ENCODE data around the gene SLC23A3. TPM values are rescaled to one million over a fixed set of nuclear protein-coding genes. Genes with fewer than 3 reads are reported as not detected.
A peak's percentile ranks its signal among the peaks of the same experiment; 100 is the strongest.

Gene SLC23A3
- total RNA-seq, 1 experiment from 2014 or later: 1.7 TPM

- Histone ChIP-seq H3F3A (ENCODE audit: low read length, unreplicated experiment) (no peaks in the 10 kb centered on the region), H3K36me3 (ENCODE audit: low read depth, low read length) (peaks cover 6% of the 10 kb centered on the region), H3K9me2 (replicated peaks; ENCODE audit: low read length) (no peaks in the 10 kb centered on the region), H4K20me1 (ENCODE audit: low read length) (no peaks in the 10 kb centered on the region), H3K9me3 (ENCODE audit: low read length) (no peaks in the 10 kb centered on the region), H2AFZ (ENCODE audit: low read length) (no peak overlapping the region), H3K4me3 (ENCODE audit: low read length) (no peak overlapping the region), H3K4me2 (ENCODE audit: low read length) (no peak overlapping the region), H3K27me3 (ENCODE audit: low read length) (no peaks in the 10 kb centered on the region), H3K27ac (ENCODE audit: low read length) (no peak overlapping the region), H3K9ac (ENCODE audit: low read length) (no peak overlapping the region), H3K4me1 (ENCODE audit: insufficient read depth, low read length) (peaks cover 14% of the 10 kb centered on the region), H3K79me2 (ENCODE audit: low read length) (no peaks in the 10 kb centered on the region)
- intact Hi-C loops (cut with micrococcal nuclease): loop anchor here (5.0 kb wide), 1 partner anchor 68 kb away; no protein-coding TSS in a partner anchor
- no peak for DNase-seq
- CTCF ChIA-PET: no interaction called here
- no TSS peak for BruUV-seq (replicated peaks)
- ATAC-seq: no peak
- TF ChIP-seq, protein P1, sequence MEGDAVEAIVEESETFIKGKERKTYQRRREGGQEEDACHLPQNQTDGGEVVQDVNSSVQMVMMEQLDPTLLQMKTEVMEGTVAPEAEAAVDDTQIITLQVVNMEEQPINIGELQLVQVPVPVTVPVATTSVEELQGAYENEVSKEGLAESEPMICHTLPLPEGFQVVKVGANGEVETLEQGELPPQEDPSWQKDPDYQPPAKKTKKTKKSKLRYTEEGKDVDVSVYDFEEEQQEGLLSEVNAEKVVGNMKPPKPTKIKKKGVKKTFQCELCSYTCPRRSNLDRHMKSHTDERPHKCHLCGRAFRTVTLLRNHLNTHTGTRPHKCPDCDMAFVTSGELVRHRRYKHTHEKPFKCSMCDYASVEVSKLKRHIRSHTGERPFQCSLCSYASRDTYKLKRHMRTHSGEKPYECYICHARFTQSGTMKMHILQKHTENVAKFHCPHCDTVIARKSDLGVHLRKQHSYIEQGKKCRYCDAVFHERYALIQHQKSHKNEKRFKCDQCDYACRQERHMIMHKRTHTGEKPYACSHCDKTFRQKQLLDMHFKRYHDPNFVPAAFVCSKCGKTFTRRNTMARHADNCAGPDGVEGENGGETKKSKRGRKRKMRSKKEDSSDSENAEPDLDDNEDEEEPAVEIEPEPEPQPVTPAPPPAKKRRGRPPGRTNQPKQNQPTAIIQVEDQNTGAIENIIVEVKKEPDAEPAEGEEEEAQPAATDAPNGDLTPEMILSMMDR (conservative IDR thresholded peaks at IDR 0.05; ENCODE audit: low read depth, low read length): no peak
- no peak for TF ChIP-seq EZH2phosphoT487 (IDR thresholded peaks at IDR 0.05; ENCODE audit: borderline replicate concordance, low read length)
- TF ChIP-seq EZH2 (IDR thresholded peaks at IDR 0.05; ENCODE audit: low read length, unreplicated experiment): no peak
- POLR2A ChIA-PET (ENCODE audit: unreplicated experiment): no interaction called here
These were observed 29.1 kb downstream of the SLC23A3 start for GRCh38 chr2:219140722-219141121.

DNA sequence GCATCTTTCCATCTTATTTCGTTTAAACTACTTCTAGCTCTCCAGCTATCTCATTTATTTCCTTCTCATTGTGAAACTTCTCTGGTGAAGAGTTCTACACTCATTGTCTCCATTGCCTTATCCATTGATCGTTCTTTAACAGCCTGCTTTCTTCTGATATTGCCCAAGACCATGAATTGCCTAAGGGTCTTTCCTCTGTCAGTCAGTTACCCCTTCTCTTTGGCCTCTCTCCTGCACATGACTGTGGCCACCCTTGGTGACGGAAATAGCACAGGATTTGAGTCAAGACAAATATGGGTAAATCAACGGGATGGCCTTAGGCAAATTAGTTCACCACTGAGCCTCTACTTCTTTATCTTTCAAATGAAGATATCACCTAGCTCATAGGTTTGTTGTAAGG, 35.9 kb downstream of the SLC23A3 start:
- Histone ChIP-seq H3K4me3 (ENCODE audit: low read length) (no peak overlapping the region), H3K27me3 (ENCODE audit: low read length) (no peaks in the 10 kb centered on the region), H3K9ac (ENCODE audit: low read length) (no peak overlapping the region), H3K9me2 (replicated peaks; ENCODE audit: low read length) (no peaks in the 10 kb centered on the region), H3K27ac (ENCODE audit: low read length) (no peak overlapping the region), H2AFZ (ENCODE audit: low read length) (no peak overlapping the region), H3F3A (ENCODE audit: low read length, unreplicated experiment) (no peaks in the 10 kb centered on the region), H3K4me1 (ENCODE audit: insufficient read depth, low read length) (peaks cover 13% of the 10 kb centered on the region; the same call in 1 of the 2 replicates), H3K36me3 (ENCODE audit: low read depth, low read length) (no peaks in the 10 kb centered on the region), H4K20me1 (ENCODE audit: low read length) (no peaks in the 10 kb centered on the region), H3K9me3 (ENCODE audit: low read length) (no peaks in the 10 kb centered on the region), H3K79me2 (ENCODE audit: low read length) (no peaks in the 10 kb centered on the region), H3K4me2 (ENCODE audit: low read length) (no peak overlapping the region)
- ChIA-PET POLR2A (ENCODE audit: unreplicated experiment) (no interaction called here), CTCF (no interaction called here)
- no peak for ATAC-seq
- no TSS peak for BruUV-seq (replicated peaks)
- TF ChIP-seq EZH2 (IDR thresholded peaks at IDR 0.05; ENCODE audit: low read length, unreplicated experiment) (no peak), EZH2phosphoT487 (IDR thresholded peaks at IDR 0.05; ENCODE audit: borderline replicate concordance, low read length) (no peak)
- TF ChIP-seq, protein P1 (conservative IDR thresholded peaks at IDR 0.05; ENCODE audit: low read depth, low read length): no peak
- DNase-seq: no peak
- intact Hi-C loops (cut with micrococcal nuclease): no loop called here

GRCh38 chr2:219131744-219132143, 38.1 kb downstream of the SLC23A3 start:
- peaks cover 28% of the 10 kb centered on the region for H3K4me1 ChIP-seq (ENCODE audit: insufficient read depth, low read length)
- intact Hi-C loops (cut with micrococcal nuclease): no loop called here
- ATAC-seq (peak; percentile 17), DNase-seq (no peak)
- no peaks in the 10 kb centered on the region for H3K9me3 ChIP-seq (ENCODE audit: low read length)
- CTCF ChIA-PET: interaction anchor here (1.0 kb wide), 1 partner anchor 12 kb away, joined by 4 read pairs; no protein-coding TSS in a partner anchor
- H3K4me2 ChIP-seq (ENCODE audit: low read length): no peak overlapping the region
- no peaks in the 10 kb centered on the region for H3F3A ChIP-seq (ENCODE audit: low read length, unreplicated experiment)
- POLR2A ChIA-PET (ENCODE audit: unreplicated experiment): interaction anchor here (0.6 kb wide), 1 partner anchor 22 kb away, joined by 3 read pairs; no protein-coding TSS in a partner anchor
- no peak overlapping the region for H3K27ac ChIP-seq (ENCODE audit: low read length)
- no peak overlapping the region for H2AFZ ChIP-seq (ENCODE audit: low read length)
- H3K9ac ChIP-seq (ENCODE audit: low read length): no peak overlapping the region
- TF ChIP-seq, protein P1 (conservative IDR thresholded peaks at IDR 0.05; ENCODE audit: low read depth, low read length): no peak
- TF ChIP-seq EZH2phosphoT487 (IDR thresholded peaks at IDR 0.05; ENCODE audit: borderline replicate concordance, low read length) (no peak), EZH2 (IDR thresholded peaks at IDR 0.05; ENCODE audit: low read length, unreplicated experiment) (no peak)
- H3K27me3 ChIP-seq (ENCODE audit: low read length): no peaks in the 10 kb centered on the region
- no TSS peak for BruUV-seq (replicated peaks)
- H3K4me3 ChIP-seq (ENCODE audit: low read length): no peak overlapping the region
- H3K79me2 ChIP-seq (ENCODE audit: low read length): no peaks in the 10 kb centered on the region
- H4K20me1 ChIP-seq (ENCODE audit: low read length): no peaks in the 10 kb centered on the region
- H3K36me3 ChIP-seq (ENCODE audit: low read depth, low read length): no peaks in the 10 kb centered on the region
- H3K9me2 ChIP-seq (replicated peaks; ENCODE audit: low read length): no peaks in the 10 kb centered on the region
